Amniotic stem cell (primary cell): ENCODE data around the gene AFAP1L2.

ENCODE experiments used
- DNase-seq: peaks from one replicate; lab custom pipeline; 2025; lab: John Stamatoyannopoulos, UW

Gene AFAP1L2, protein sequence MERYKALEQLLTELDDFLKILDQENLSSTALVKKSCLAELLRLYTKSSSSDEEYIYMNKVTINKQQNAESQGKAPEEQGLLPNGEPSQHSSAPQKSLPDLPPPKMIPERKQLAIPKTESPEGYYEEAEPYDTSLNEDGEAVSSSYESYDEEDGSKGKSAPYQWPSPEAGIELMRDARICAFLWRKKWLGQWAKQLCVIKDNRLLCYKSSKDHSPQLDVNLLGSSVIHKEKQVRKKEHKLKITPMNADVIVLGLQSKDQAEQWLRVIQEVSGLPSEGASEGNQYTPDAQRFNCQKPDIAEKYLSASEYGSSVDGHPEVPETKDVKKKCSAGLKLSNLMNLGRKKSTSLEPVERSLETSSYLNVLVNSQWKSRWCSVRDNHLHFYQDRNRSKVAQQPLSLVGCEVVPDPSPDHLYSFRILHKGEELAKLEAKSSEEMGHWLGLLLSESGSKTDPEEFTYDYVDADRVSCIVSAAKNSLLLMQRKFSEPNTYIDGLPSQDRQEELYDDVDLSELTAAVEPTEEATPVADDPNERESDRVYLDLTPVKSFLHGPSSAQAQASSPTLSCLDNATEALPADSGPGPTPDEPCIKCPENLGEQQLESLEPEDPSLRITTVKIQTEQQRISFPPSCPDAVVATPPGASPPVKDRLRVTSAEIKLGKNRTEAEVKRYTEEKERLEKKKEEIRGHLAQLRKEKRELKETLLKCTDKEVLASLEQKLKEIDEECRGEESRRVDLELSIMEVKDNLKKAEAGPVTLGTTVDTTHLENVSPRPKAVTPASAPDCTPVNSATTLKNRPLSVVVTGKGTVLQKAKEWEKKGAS

GRCh38 chr10:114404171-114405010 lies at the start of gene AFAP1L2:
Gene AFAP1L2 (minus strand): TSS chr10:114404502. CDS start chr10:114404455, 47 bp downstream.
- DNase-seq: no peak

GRCh38 chr10:114453576-114453975 lies 49.3 kb upstream of the AFAP1L2 start:
- no peak for DNase-seq

GRCh38 chr10:114448897-114449296 lies 44.6 kb upstream of the AFAP1L2 start:
- no peak for DNase-seq

DNA sequence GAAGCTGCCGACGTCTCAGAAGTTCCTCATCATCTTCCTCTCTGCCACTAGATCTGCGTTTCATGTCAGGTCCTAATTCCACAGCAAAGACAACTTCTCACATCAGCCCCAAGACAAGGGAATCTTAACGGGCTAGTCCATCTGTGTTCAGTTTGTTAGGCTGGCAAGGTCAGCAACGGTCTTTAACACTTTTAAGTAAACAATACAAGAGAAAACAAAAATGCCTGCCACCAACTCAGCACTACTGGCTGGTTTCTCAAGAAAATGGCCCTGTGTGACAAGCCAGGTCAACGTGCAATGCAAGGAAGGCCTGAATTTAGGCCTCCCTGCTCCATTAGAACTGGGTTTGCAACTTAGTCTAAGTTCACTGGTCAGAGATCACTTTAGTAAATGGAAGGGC lies 41.0 kb upstream of the AFAP1L2 start:
- DNase-seq: no peak

DNA sequence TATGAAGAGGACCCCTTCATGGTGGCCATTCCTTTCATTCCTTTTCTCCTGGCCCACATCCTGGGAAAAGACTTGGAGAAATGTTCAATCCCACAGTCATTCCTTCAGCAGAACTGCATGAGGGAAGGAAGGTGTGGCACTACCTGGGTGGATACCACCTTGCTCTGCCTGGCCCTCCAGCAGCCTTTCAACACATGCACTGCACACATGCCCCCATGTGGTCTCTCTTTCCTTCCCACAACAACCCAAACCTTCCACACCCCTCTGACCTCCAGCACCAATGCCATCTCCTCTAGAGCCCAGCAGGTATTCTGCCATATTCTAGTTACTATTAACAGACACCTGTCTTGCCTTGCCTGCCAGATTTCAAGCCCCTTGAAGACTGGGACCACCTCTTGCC lies 40.5 kb upstream of the AFAP1L2 start:
- no peak for DNase-seq

DNA sequence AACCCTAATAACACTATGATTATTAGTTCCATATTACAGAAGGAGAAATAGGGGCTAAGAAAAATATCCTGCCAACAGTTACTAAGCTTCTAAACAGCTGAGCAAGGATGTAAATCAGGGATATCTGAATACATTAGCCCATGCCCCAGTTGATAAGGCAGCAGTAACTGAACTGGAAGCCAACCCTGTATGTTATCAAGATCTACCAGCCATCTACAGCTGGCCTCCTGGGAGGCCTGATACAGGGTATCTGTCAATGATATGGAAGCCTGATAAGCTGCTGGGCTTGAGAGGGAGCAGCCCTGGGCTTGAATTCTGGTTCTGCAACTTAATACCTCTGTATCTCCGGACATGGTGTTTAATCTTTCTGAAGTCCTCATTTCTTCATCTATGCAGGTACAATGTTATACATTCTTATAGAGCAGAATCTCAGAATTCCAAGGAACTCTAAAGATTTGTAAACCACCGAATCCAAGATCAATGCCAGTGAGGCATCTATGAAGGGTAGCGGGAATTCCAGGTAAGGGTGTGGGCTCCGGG lies 37.9 kb upstream of the AFAP1L2 start:
- no peak for DNase-seq

DNA sequence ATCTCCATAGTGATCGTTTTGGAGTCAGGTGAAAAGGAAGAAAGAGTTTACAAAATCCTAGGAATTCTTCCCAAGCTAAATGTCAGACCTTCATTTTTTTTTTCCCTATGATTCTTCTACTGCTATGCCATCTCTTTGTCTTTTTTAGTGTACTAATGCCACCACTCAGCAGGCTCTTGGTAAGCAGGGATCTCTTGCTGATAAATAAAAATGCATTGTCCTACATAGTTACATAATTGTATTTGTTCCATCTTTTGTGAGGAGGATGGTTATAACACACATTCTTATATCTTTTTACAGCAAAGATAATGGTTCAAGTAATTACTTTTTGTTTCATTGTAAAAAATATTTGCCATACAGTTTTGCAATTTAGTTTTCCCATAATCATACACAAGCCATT lies 36.8 kb upstream of the AFAP1L2 start:
- no peak for DNase-seq

DNA sequence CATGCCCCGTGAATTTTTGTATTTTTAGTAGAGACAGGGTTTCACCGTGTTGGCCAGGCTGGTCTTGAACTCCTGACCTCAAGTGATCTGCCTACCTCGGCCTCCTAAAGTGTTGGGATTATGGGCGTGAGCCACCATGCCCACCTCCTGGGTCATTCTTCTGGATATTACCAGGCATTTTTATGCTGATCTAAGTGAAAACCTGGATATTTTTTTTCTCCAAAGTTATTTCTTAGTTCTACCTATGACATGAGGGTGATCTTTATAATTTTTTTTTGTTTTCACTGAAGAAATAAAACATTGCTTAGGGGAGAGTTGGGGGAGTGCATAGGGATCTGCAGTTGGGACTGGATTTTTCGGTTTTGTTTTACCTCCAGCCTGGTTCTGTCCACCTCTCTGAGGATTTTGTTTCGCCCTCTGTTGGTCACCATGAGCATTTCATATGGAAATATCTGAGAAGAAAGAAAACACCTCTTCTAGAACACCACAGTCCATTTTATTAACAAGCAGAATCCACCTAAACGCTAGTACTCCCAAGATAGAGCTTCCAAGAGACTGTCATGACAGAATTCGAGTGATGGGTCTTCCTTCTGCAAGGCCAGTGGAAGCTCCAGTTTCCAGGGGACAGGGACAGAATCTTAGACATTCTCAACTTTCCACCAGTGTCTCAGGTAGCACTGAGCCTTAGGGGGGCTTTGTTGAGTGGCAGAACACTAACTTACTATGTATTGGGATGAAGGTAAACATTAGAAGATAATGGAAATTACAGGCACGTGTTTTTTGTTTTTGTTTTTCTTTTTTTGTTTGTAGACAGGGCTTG lies 33.4 kb upstream of the AFAP1L2 start:
- DNase-seq: no peak

DNA sequence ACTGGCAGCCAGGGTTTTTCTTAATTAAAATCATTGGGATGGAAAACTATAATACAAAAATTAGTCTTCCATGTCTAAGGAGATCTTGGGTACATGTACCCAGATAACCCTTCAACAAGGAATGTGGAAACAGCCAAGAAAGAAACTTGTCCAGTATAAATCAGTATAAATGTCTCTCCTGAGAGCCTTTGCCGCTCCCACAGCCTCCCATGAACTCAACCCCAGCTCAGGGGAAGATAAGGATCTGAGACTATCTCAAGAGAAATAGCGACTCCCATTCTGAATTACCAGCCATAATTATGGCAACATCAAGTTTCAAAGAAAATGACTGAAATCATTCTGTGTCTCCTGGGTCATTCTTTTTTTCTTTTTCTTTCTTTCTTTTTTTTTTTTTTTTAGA lies 32.6 kb upstream of the AFAP1L2 start:
- DNase-seq: no peak

DNA sequence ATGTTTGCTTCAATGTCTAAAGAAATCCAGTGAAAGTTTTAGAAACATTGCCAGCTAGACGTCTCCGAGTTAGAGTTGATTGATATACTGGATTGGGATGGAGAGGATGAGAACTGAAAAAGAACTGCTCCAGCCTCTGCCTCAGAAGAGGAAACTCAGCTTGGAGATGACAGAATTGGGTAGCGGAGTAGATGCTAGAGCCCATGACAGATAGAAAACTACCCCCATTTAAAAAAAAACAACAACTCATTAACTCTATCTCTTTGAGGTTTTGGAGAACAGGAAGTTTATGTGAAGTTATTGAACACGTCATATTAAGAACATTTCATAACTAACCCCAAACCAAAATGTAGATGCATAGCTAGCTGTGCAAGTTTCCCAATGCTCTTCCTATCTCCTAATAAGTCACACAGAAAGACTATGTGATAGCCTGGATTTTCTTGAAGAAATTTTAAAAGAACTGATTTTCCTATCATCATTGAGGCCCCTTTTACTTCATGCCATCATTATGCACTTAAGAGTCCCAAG lies 28.3 kb upstream of the AFAP1L2 start:
- DNase-seq: no peak

DNA sequence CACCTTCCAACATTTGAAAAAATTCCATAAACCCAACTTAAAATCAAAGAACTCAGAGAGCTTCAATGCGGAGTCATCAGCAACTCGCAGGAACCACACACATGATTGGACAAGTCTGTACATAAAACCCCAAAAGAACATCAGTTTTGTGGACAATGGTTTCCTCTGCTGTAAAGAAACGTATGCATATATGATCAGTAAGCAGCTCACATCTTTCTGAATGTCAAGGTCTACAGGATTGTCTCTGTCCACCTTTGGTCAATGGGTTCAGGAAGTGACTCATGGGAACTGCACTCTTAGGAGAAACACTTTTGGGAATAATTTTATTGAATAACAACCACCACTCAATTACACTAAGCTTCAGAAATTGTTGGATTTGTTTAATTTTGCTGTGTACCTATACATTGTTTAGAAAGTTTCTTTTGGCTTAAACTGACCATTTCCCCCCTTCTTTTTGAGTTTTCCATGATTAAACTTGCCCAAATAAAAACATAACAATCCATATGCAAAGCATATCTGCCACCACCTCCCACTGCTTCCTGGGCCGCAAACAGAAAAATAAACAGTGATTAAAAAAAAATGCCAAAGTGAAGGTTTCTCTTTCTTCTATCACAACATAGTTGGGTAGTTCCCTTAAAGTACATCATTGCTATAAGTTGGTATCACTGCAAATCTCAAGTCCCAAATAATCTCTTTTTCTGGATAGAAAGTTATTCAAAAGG lies 27.3 kb upstream of the AFAP1L2 start:
- no peak for DNase-seq

DNA sequence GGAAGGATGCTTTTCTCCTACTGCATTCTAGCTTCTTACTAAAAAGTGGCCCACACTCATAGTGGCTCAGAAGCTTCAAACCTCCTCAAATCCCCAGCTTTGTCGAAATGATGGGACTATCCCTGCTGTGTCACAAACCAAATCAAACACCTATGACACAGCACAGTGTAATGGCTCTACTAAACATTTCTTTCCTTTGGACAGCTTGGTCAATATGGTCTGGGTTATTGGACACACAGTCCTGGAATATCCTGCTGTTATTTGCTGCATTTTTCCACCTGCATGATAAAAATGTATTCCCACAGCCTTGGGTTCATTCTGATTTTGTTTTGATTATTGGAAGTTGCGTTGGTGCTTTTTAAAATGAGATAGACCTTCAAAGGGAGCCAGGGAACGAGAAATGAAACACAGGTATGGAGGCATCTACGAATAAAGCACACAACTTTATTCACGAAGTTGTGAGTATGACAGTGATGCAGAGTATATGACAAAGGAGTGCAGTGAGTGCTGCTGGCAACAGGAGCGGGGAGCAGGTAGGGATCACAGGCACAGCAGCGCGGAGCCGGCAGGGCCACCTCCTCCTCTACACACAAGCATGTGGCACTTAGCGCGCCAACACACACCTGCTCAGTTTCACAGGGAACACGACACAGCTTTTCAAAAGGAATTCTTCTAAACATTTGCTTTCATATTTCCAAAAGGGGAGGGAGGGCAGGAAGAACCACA lies 26.5 kb upstream of the AFAP1L2 start:
- DNase-seq: no peak

DNA sequence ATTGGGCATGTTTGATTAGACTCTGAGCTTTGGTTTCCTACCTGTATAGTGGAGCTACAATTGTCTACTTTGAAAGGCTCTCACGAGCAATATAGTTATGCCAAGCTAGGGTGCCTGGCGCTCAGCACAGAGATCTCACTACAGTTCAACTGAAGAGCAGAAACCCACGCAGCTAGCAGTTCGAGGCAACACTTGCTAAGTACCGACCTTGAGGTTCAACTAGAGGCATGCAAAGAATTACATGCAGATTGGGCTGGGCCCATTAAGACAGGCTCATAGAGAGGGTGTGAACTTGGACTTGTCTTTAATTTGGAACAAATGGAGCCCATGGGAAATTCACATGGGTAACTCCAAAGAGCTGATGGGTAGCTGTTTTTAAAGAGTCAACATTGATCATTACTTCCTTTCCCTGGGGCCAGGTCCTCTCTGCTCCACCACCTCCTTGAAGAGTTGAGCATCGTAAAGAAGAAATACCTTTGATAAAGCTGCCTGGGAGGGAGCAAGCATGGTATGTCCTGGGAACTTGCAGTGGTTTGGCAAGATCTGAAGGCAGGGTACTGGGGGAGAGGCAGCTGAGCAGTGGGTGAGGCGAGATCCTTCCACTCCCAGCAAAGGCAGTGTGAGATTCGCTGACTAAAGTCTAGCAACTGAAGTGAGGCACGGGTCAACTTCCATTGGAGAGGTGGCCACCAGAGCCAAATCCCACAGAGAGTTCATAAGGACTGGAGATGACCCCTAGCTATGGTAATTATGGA lies 25.5 kb upstream of the AFAP1L2 start:
- DNase-seq: no peak

- DNase-seq: no peak
These were observed 23.0 kb upstream of the AFAP1L2 start for GRCh38 chr10:114427124-114427852.

DNA sequence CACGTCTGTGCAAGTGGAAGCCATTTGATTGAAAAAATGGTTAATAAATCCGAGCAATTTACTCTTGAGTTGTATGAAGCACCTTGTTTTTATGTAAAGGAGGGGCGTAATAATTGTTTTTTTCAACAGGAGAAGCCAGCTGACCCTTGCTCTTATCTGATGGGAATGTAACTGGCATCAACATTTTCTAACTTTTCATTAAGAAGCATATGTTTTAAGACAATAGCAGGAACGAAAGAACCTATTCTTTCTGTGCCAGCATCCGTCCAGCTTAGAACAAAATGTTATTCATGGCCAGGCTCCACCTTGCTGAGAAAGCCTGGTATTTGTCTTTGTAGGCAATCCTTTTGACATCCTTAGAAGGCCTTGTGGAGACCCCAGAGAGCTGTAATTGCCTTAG lies 22.2 kb upstream of the AFAP1L2 start:
- DNase-seq: no peak

GRCh38 chr10:114420811-114421485 lies 16.6 kb upstream of the AFAP1L2 start:
- DNase-seq: no peak

DNA sequence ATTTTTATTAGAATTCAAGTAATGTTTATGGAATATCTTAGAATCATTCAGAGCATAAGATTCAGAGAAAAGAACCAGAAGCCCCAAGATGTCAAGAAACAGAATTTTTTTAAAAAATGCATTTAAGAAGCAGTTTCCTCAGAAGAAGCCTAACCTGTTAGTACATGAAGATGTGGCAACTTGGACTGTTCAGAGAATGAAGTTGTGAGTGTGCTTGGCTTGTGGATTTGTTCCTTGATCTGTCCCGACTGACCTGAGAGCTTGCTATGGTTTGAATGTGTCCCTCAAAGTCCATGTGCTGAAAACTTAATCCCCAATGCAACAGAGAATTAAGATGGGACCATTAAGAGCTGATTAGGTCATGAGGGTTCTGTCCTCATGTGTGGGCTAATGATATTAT lies 13.8 kb upstream of the AFAP1L2 start:
- no peak for DNase-seq
